Measurements from ENCODE around the gene ALS2.
"Not testable (repeated sequence)": the region's sequence is repeated elsewhere in the genome, so short reads cannot be mapped to it uniquely, and the experiment has no call there.

The ALS2 gene

DNA sequence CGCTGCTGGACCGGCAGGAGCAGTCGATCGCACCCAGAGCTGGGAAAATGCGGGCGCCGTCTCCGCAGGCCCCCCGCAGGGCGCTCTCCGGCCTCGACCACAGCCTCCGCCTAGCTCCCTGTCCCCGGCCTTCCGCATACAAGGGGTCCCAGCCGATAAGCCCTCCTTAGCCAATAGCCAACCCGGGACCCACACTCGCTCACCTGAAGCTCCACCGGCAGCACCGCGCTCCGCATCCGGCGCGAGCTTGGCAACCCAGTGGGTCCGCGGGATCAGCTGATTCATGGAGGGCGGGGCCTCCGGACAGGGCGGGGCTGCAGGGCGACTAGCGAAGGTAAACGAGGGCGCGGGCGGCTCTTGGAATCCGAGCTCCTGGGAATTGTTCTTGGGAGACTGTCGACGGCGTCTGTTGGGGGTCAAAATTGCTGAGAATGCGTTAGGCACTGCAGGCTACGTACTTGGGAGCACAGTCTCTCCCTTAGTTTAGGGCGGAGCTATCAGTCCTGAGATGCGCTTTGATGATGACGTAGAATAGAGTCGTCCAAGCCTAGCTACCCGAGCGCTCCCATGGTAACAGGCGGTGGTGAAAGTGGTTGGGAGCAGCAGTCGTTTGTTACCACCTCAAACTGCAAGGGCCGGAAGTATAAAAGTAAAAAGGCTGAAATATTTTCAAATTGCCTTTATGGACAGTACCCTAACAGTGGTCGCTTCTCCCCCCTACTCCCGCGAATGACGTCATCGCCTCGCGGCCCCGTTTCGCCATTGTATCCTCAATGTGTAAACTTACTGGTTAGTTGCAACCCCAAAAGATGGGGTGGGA is at the start of gene ALS2:
ALS2 (minus strand) TSS at position 260 of the 820 bp plus-strand sequence. CDS start 12,048 bp downstream, outside the sequence.
- peak; percentile 100 for DNase-seq

DNA sequence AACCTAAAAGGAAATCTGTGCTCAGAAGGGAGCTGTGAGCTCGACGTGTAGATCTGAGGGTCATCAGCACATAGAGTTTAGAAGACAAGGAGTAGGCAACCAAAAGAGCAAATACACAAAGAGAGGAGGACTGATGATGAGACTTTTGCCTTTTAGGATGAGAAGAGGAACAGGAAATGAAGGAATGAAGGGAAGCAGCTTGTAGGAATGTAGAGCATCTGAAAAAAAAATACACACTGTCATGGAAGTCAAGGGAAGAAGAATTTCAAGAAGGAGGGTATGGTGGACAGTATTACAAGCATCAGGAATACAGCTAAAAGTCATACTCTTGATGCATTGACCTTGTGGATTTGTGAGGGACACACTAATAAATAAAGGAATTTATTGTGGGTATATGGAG is 47.5 kb upstream of the ALS2 start:
- no peak for DNase-seq

DNA sequence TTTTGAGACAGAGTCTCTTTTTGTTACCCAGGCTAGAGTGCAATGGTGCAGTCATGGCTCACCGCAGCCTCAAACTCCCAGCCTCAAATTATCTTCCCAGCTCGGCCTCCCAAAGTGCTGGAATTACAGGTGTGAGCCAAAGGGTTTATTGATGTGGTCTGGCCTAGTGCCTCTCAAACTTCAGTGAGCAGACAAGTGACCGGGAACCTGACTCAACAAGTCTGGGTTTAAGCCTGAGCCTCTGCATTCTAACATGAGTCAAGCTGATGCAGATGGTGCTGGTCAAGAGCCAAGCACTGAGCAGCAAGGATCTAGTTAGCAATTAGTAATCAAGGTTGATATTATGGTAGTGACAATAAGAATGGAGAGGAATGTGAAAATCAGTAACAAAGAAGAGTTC is 46.9 kb upstream of the ALS2 start:
- DNase-seq = no peak

DNA sequence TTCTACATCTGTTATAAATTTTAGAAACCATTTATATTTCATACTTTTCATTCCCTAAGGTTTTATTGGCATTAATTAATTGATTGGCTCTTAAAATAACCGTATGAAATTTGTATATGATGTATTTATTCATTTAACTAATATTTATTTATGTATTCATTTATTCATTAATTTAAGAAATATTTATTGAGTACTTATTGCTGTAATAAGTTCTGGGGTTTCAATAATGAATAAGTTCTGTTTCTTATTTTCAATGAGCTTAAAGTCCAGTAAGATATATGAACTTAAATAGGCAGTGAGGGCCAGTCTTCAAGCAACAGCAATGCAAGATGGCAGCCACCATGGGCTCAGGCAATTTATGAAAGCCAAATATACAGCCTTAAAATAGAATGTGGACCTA is 43.5 kb upstream of the ALS2 start:
- no peak for DNase-seq

DNA sequence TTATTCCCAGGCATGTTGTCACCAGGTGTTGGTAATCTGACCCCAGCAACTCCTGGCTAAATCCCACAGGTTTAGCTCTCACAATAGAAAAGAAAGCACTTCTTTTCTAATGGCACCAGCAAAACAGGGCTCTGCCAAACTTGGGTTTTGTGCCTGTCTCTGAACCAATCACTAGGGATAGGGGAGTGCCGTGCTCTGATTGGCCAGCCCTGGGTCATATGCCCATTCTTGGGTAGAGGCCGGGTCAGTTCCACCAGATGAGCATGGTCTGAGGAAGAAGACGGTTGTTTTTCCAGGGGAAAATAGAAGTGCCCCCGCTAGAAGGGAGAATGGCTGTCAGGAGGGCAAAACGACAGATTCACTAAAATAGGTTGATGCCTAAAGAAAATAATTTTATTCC is 40.3 kb upstream of the ALS2 start:
- DNase-seq = no peak

DNA sequence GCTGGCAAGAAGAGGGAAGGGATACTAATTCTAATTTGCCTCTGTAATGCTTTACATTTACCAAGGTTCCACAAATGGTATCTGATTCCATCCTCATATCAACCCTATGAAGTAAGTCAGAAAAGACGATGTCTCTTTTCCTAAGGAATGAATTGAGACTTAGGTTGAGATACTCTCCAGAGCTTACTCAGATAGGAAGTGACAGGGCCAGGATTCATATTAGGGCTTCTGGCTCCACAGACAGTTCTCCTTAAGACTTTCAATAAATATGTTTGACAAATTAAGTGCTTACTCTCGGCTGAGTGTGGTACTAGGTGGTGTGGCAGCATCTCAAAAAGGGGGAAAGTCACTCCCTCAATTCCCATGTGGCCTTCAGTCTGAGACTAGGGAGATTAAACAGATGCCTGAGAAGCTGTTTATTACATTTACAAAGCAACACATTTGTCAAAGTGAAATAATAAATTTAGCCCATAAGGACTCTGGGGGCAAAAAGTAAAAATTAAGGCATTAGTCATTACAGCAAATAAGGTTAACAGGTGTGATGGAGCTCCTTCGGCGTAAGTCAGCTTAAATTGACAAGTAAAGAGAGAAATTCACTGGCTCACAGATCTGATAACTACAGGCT is 39.8 kb upstream of the ALS2 start:
- DNase-seq = no peak

- no peak for DNase-seq
Observed at GRCh38 chr2:201816657-201817575, 36.2 kb upstream of the ALS2 start.

- DNase-seq = no peak
Observed at GRCh38 chr2:201813996-201814760, 33.4 kb upstream of the ALS2 start.

GRCh38 chr2:201810604-201811003 is 29.9 kb upstream of the ALS2 start:
- not testable (repeated sequence) for DNase-seq

GRCh38 chr2:201809633-201810032 is 28.9 kb upstream of the ALS2 start:
- no peak for DNase-seq

GRCh38 chr2:201808027-201808426 is 27.3 kb upstream of the ALS2 start:
- DNase-seq = no peak

GRCh38 chr2:201807452-201807999 is 26.8 kb upstream of the ALS2 start:
- peak; percentile 78 for DNase-seq

DNA sequence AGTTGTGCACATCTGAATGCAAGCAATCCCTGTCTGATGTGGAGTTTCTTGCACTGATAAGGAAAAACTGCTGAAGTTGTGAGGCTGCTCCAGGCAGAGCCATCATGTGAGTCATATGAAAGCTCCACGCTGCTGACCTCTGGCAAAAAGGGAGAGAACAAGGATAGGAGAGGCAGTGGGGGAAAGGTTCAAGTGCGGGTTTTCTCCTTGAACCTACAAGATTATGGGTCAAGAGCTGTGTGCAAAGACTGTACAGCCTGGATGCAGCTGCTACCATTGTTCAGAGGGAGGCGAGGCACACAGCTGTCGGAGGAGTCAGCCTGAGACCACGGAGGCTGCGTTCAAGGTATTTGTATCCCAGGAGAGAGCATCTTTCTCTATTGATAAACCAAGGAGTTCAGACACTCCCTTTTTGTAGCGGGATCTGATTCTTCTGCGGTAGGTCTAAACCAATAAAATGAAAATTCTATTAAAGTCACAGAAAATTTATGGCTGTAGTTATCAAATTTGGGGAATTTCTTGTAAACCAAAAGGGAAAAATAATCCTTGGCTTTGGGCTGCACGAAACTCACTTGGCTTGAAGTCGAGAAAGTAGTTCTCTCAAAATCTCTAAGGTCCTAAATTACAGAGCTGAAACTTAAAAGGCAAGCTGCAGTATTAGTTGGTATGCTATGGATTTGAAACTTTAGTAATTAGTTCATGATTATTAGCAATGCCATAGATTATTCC is 25.9 kb upstream of the ALS2 start, which contains the start of gene CDK15:
CDK15 (plus strand) TSS at position 96 of the 729 bp plus-strand sequence; CDS start at position 224, 128 bp downstream.
- DNase-seq = peak; percentile 72

GRCh38 chr2:201798914-201799285 is 18.2 kb upstream of the ALS2 start:
- DNase-seq = peak; percentile 55

GRCh38 chr2:201798252-201798913 is 17.6 kb upstream of the ALS2 start:
- DNase-seq = peak; percentile 95

GRCh38 chr2:201797175-201797840 is 16.6 kb upstream of the ALS2 start:
- peak; percentile 66 for DNase-seq

- no peak for DNase-seq
Observed at GRCh38 chr2:201796478-201796865, 15.7 kb upstream of the ALS2 start.

DNA sequence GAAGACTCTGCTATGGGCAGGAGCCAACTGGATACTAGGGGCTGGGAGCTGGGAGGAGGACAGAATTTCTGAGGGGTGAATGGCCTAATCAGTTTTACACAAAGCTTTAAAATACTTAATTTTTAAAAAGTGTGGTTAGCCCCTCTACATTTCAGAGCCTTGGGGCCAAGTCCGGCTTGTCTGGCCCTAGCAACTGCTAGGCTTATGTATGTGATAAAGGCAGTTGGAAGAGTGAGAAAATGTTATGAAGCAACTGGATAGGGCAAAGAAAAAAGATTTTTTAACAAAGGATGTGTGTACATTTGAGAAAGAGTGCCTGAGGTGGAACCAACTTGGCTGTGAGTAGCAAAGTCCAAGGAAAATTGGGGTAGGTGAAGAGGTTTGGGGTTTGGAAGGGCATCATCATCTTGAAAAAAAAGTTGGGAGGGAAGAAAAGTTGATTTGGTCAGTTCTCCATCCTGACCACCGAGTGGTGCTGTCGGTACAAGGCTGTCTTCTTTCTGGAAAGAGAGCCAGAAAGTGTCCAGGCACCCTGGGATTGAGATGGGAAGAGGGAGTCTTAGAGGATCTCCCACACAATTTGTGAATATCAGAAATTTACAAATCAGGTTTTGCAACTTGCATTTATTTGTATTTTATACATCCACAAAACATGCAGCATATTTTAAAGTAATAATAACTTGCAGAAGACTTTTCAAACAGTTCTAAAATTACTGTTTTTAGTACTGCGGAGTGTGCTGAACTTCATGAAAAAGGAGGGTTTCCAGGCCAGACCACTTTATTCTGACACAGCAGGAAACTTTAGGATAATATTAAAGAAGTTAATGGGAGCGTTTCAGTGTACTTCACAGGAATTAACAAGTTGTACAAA is 15.1 kb upstream of the ALS2 start:
- peak; percentile 74 for DNase-seq

DNA sequence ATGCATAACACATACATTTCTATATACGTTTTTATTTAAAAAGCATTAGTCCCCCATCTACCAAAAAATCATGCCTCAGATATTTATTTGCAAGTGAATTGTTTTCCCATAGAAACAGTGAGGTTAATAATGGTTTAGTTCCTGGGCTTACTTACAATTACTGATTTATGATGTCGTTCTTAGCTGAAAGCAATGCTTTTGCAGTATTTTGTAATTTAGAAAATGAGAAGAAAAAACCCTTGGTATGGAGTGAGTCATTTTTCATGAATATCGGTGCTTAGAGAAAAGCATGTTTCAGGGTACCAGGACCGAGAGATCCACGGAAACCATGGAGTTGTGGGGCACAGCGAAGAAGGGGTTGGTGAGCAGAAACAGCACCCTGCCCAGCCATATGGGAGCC is 13.6 kb upstream of the ALS2 start:
- DNase-seq = peak; percentile 36
